ENCODE data around the gene KIF6.

DNA sequence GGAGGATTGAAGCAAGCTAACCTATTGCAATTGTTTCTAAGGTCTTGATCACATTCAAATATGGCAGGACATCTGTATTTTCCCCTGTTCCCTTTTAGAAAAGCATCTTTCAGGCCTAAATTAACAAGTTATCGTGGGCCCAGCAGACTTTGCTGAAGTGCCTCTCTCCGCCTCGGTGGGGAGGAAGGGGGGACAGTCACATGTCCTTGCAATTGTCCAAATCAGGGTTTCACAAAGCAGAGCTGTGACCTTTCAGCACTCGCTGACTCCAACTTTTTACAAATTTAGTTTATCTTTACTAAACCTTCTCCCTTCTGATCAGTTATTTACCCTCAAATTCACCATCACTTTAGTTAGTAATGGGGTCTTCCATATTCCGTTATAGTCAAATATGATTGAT is 328.4 kb downstream of the KIF6 start:
- no peak for TF ChIP-seq CTCF (IDR thresholded peaks at IDR 0.05 in 2 of 3, conservative IDR thresholded peaks at IDR 0.05 in 1 of 3; ENCODE audit: borderline replicate concordance in 1 of 3, insufficient read depth in 1 of 3, low read depth in 2 of 3, low read length in 2 of 3)
- TF ChIP-seq POLR2A (IDR thresholded peaks at IDR 0.05; ENCODE audit: borderline replicate concordance, extremely low read depth, insufficient read depth, insufficient read length): no peak
- TF ChIP-seq RAD21 (IDR thresholded peaks at IDR 0.05; ENCODE audit: low read depth): no peak
- TF ChIP-seq FOSL1 (IDR thresholded peaks at IDR 0.05; ENCODE audit: low read depth): no peak
- no peak for TF ChIP-seq SRF (IDR thresholded peaks at IDR 0.05; ENCODE audit: low read depth)
- TF ChIP-seq TCF7L2 (IDR thresholded peaks at IDR 0.05; ENCODE audit: borderline replicate concordance, extremely low read depth, insufficient read depth, insufficient read length): no peak
- TF ChIP-seq SIN3A (IDR thresholded peaks at IDR 0.05; ENCODE audit: low read depth): no peak
- no peak for TF ChIP-seq EZH2 (IDR thresholded peaks at IDR 0.05)
- TF ChIP-seq YY1 (IDR thresholded peaks at IDR 0.05; ENCODE audit: extremely low read depth, insufficient replicate concordance, low read depth, low read length): no peak
- no peak for TF ChIP-seq ZFX (IDR thresholded peaks at IDR 0.05)
- TF ChIP-seq SP1 (IDR thresholded peaks at IDR 0.05; ENCODE audit: low read depth): no peak
- TF ChIP-seq, protein P1, sequence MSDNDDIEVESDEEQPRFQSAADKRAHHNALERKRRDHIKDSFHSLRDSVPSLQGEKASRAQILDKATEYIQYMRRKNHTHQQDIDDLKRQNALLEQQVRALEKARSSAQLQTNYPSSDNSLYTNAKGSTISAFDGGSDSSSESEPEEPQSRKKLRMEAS (IDR thresholded peaks at IDR 0.05): no peak
